ENCODE results near the gene WDR27.
"Not testable (repeated sequence)": the region's sequence is repeated elsewhere in the genome, so short reads cannot be mapped to it uniquely, and the experiment has no call there.

The WDR27 gene

GRCh38 chr6:169518451-169518850 is 183.4 kb downstream of the WDR27 start:
- DNase-seq (ENCODE audit: low spot score) = no peak

GRCh38 chr6:169513478-169514193 is 188.2 kb downstream of the WDR27 start:
- no peak for DNase-seq (ENCODE audit: low spot score)

- DNase-seq (ENCODE audit: low spot score) = not testable (repeated sequence)
Observed at GRCh38 chr6:169511785-169512184, 190.0 kb downstream of the WDR27 start.

- no peak for DNase-seq (ENCODE audit: low spot score)
Observed at GRCh38 chr6:169510871-169511270, 191.0 kb downstream of the WDR27 start.

DNA sequence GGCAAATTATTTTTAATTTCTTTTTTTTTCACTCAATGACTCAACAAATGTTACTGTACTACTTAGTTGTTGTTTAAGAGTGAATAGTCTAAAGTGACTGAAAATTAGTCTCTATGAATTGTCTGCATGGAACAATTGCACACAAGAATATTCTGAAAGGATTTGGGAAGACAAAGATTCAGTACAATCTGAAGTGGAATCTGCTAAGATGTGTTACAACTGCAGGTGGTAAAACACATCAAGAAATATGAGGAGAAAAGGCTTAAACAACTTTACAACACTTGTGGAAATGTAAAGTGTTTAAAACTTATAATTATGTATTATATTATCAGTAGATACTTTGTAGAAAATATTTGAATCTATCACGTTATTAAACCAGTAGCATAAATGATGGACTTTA is 193.4 kb downstream of the WDR27 start:
- no peak for DNase-seq (ENCODE audit: low spot score)

GRCh38 chr6:169503422-169504152 is 198.2 kb downstream of the WDR27 start:
- DNase-seq (ENCODE audit: low spot score) = no peak

DNA sequence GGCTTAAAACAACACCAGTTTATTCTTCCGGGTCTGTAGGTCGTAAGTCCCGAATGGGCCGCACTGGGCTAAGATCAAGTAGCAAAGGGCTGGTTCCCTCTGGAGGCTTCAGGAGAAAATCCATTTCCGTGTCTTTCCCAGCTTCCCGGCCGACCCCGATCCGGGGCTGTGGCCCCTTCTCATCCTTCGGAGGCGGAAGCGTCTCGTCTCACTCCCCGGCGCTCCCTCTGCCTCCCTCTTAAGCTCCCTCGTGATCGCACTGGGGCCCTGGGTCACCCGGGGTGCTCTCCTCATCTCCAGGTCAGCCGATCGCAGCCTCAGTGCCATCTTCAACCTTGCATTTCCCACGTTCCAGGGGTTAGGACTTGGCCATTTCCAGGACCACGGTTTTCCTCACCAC is 199.4 kb downstream of the WDR27 start:
- DNase-seq (ENCODE audit: low spot score) = no peak

DNA sequence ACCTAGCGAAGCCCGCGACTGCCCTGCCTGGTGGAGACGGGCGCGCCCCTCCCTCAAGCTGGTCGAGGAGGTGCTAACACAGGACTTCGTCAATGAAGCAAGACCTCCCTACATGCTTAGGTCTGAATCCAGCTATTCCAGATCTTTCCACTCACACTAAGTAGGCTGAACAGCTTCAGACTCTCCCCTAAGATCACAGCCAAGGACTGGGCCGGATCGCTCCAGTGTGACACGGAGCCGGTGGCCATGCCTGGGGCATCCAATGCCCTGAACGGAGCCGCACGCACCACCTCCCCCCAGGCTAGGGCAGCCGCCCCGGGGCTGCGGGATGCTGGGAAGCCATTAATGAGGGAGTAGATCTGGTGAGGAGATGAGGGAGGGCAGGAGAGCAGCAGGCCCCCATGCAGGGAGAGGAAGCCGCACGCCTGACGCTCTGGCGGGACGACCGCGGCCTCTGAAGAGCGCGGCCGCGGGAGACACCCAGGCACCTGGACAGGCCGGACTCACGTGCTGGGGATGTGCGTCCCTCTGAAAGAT is 200.0 kb downstream of the WDR27 start:
- DNase-seq (ENCODE audit: low spot score) = no peak

- peak; percentile 36 for DNase-seq (ENCODE audit: low spot score)
Observed at GRCh38 chr6:169501128-169501527, 200.7 kb downstream of the WDR27 start.

GRCh38 chr6:169500688-169501087 is 201.1 kb downstream of the WDR27 start:
- no peak for DNase-seq (ENCODE audit: low spot score)

DNA sequence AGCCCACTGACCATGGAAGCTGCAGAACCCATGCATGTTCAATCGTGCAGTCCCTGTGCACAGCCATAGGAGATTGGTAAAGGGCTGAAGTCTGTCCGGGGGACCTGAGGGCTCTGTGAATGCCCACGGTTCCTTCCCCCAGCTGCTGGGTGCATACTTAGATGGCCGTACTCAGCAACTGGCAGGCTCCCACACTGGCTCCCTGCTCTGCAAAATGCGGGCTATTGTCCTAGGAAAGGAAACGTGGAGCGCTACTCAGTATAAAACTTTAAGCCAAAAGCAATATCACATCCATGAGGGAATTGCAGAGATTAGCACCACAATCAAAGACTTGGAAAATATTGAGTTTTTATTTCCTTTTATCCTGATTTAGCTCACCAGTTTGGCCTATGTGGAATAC is 202.0 kb downstream of the WDR27 start:
- peak; percentile 26 for DNase-seq (ENCODE audit: low spot score)

DNA sequence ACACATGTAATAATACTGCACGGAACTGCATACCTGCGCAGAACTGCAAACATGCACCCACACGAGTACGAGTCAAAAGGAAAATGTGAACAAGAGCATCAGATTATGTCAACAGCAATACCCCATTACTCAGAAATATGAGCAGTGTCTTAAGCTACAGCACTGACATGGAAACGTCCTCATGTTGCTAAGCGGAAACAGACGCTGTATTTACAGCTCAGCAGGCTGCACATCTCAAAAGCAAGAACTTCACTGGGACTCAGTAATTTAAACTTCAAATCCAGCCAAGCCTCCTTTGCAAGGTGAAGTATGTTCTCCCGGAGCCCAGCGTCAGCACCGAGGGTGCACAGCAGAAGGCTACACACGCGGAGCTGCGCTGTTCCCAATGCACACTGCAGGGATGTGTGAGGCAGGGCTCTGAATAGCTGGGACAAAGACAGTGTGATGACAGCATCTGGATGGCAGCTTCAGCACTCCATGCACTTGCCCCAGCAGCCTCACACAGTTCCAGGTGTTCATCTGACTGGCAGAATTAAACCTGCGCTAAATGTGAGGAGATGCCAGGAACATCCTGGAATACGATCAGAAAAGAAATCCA is 202.8 kb downstream of the WDR27 start:
- no peak for DNase-seq (ENCODE audit: low spot score)

GRCh38 chr6:169495601-169496000 is 206.2 kb downstream of the WDR27 start:
- DNase-seq (ENCODE audit: low spot score) = no peak

GRCh38 chr6:169494038-169494437 is 207.8 kb downstream of the WDR27 start:
- DNase-seq (ENCODE audit: low spot score) = no peak

- DNase-seq (ENCODE audit: low spot score) = no peak
Observed at GRCh38 chr6:169491482-169491881, 210.3 kb downstream of the WDR27 start.

- DNase-seq (ENCODE audit: low spot score) = no peak
Observed at GRCh38 chr6:169490830-169491229, 211.0 kb downstream of the WDR27 start.

GRCh38 chr6:169490246-169490641 is 211.6 kb downstream of the WDR27 start:
- DNase-seq (ENCODE audit: low spot score) = no peak

DNA sequence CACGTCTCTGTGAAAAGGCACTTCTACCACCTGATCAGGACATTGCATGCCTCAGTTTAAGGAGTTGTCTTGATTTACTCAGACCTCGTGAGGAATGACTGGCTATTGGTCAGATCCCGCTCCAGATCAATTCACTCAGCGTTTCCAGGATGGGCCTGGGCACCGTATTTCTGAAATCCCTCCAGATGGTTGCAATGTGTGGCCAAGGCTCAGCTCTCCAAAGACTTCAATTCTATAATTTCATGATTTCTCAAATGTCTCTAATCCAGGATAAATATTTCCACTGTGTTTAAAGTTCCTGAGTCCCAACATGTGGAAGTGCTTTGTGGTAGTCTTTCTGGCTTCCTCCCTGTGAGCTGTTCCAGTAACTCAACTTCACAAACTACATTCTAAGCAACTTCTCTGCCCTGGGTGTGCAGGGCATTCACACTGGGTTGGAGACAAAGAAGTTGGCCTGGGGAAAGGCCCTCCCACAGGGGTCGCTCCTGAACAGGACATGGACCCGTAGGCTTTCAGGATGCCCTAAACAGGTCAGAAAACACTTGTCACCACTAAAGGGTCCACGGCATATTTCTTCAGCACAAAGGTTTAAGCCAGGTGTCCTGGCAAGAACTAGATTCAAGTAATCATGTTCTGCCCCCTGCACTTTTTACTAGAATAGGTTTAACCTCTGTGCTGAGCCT is 212.1 kb downstream of the WDR27 start:
- no peak for DNase-seq (ENCODE audit: low spot score)

DNA sequence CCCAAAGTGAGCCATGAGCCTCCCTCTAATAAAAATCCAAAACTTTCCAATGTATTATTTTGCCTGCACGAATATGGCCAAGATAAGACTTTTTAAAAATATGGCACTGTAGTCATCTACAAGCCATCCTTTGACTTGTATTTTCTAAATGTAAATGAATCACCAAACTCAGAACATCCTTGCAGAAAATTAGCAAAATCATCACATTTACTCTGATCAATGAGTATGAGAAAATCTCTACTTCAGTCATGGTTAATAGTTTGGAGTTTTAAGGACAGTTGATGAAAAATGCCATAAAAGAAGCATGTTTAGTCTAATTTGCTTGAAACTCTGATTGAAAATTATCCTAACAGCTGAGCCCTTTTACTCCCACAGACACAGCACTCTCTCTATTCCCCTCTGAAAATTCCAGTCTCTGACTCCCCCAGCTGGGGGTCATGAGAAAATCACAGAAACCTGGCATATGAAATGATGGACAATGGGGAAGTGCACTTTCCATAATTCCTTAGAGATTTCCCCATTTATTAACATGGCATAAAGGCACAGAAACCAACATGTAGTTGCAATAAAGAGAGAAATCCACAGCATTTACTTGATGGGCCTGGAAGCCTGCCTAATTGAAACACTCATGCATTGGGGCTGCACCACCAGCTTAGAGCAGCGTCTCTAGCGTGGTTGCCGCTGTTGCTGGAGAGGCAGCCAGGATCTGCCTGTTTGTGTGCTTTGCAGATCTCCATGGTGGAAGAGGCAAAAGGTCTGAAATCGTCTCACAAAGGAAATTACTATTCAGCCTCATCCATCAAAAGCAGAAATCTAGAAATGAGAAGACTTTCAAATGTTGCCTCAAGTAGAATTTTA is 214.0 kb downstream of the WDR27 start:
- peak; percentile 38 for DNase-seq (ENCODE audit: low spot score)

GRCh38 chr6:169479783-169480495 is 221.9 kb downstream of the WDR27 start:
- DNase-seq (ENCODE audit: low spot score) = no peak

DNA sequence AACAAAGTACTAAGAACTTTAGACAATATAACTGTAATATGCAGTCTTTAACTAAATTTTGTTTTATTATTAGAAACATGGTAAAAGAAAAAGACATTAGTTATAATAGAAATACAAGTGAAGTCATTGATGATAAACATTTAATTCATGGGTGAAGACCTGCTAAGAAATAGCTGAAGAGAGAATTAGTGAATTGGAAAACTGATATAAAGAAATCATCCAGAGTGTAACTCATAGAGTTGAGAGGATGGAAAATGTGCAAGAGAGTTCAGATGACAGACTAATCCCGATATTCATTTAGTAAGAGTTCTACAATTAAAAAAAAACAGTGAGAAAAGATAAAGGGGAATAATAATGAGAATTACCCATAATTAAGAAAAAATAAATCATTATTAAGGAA is 227.5 kb downstream of the WDR27 start:
- no peak for DNase-seq (ENCODE audit: low spot score)

All from globus pallidus (tissue), 1 donor.